ENCODE data around the gene RANBP6.

DNA sequence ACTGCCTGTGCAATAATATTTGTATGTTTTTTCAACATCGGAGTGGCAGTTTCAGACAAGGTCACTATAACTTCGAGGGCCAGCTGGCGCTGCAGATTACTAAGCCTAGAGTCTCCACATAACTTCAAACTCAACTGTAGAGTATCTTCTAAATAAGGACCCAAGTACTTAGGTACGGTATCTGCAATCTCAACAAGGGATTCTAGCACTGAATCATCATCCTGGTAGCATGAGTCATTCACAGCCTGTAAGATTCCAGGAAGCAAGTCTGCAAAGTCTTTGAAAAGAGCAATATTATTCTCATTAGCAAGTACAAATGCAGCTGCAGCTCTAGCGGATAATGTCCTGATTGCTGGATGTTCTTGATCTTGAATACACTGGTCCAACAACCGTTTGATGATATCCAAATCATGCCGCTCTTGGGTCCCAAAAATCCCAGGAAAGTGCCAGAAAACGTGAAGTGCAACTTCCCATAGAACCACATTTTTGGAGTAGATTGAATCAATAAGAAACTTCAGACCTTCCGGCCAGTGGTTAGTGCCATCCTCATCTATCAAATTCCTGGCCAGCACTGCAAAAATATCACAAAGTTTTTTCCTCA, 654 bp downstream of the RANBP6 start:
- TF ChIP-seq, protein P1, sequence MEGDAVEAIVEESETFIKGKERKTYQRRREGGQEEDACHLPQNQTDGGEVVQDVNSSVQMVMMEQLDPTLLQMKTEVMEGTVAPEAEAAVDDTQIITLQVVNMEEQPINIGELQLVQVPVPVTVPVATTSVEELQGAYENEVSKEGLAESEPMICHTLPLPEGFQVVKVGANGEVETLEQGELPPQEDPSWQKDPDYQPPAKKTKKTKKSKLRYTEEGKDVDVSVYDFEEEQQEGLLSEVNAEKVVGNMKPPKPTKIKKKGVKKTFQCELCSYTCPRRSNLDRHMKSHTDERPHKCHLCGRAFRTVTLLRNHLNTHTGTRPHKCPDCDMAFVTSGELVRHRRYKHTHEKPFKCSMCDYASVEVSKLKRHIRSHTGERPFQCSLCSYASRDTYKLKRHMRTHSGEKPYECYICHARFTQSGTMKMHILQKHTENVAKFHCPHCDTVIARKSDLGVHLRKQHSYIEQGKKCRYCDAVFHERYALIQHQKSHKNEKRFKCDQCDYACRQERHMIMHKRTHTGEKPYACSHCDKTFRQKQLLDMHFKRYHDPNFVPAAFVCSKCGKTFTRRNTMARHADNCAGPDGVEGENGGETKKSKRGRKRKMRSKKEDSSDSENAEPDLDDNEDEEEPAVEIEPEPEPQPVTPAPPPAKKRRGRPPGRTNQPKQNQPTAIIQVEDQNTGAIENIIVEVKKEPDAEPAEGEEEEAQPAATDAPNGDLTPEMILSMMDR (IDR thresholded peaks at IDR 0.05; ENCODE audit: low read length) = no peak
- no peak for TF ChIP-seq EZH2 (IDR thresholded peaks at IDR 0.05; ENCODE audit: borderline replicate concordance, low read length)

All from OCI-LY1 (cell line).